Panc1 (cell line): ENCODE data around the gene HABP2. TPM values are rescaled to one million over a fixed set of nuclear protein-coding genes. Genes with fewer than 3 reads are reported as not detected.

Source experiments
- ATAC-seq: fragments of 200-7000 bp; cut with Tn5 transposase; 2 replicates; pipeline ENCODE4 v1.9.1; 2020; ENCODE audit warnings: mild to moderate bottlenecking, moderate library complexity
- BruUV-seq: library from RNA; stranded (reverse); fragments of 400-500 nt; replicated peaks from 2 replicates; lab custom pipeline; 2021; lab: Mats Ljungman, UMichigan
- CTCF ChIA-PET: fragments of 300-600 bp; sonication (Branson Sonifier 250); formaldehyde crosslinking; loops from one replicate; lab custom pipeline; 2022; ENCODE audit warnings: antibody characterized with exemption; lab: Charles Lee
- POLR2A ChIA-PET: fragments of 300-600 bp; sonication (Branson Sonifier 250); formaldehyde crosslinking; loops from one replicate; lab custom pipeline; 2022; ENCODE audit warnings: antibody characterized with exemption; lab: Charles Lee
- DNase-seq: peaks from one replicate; pipeline ENCODE4 v3.0.0-alpha.2; 2010; ENCODE audit warnings: low read depth, low spot score
- H3K27ac ChIP-seq: 2 replicates; pipeline ENCODE4 v1.5.1; 2011; ENCODE audit warnings: mild to moderate bottlenecking, low read length, inconsistent platforms
- H3K27me3 ChIP-seq: fragments of 200-500 bp; sonication (Bioruptor generic); 2 replicates; pipeline ENCODE4 v1.6.0; 2014; ENCODE audit warnings: low read length, inconsistent platforms; ENCODE audit not compliant: control insufficient read depth, insufficient read depth
- H3K36me3 ChIP-seq: fragments of 200-500 bp; sonication (Bioruptor generic); 2 replicates; pipeline ENCODE4 v1.5.1; 2014; ENCODE audit warnings: inconsistent platforms, mild to moderate bottlenecking, low read length, moderate library complexity; ENCODE audit not compliant: control insufficient read depth, insufficient read depth
- H3K4me1 ChIP-seq: 2 replicates; pipeline ENCODE4 v1.5.1; 2011; ENCODE audit warnings: inconsistent platforms, mild to moderate bottlenecking, low read length, moderate library complexity; ENCODE audit not compliant: control insufficient read depth, insufficient read depth
- H3K4me3 ChIP-seq, 2 experiments: 2 replicates each; pipeline ENCODE4 v1.5.1; 2011 to 2012; ENCODE audit warnings: low read depth in 2 of 2, low read length in 2 of 2, mild to moderate bottlenecking in 2 of 2, inconsistent platforms in 1 of 2, moderate library complexity in 1 of 2
- H3K9me3 ChIP-seq: fragments of 200-500 bp; sonication (Bioruptor generic); 2 replicates; pipeline ENCODE4 v1.5.1; 2014; ENCODE audit warnings: low read depth, mild to moderate bottlenecking, inconsistent platforms, low read length, moderate library complexity; ENCODE audit not compliant: control insufficient read depth, insufficient read depth
- CTCF ChIP-seq: fragments of 450-650 bp; IDR thresholded peaks from 2 replicates; pipeline ENCODE4 v1.5.1; 2017; ENCODE audit warnings: mild to moderate bottlenecking
- POLR2AphosphoS5 ChIP-seq: IDR thresholded peaks from 2 replicates; pipeline ENCODE4 v1.6.1; 2012; ENCODE audit warnings: mild to moderate bottlenecking, low read depth, low read length, moderate library complexity
- SIN3A ChIP-seq: IDR thresholded peaks from 2 replicates; pipeline ENCODE4 v1.6.1; 2012; ENCODE audit warnings: low read depth, mild to moderate bottlenecking, low read length, moderate library complexity, borderline replicate concordance; ENCODE audit not compliant: insufficient read depth
- TCF7L2 ChIP-seq: IDR thresholded peaks from 2 replicates; pipeline ENCODE4 v1.6.1; 2011; ENCODE audit warnings: mild to moderate bottlenecking, low read depth, low read length, inconsistent platforms
- in situ Hi-C: cut with HindIII; loops from 2 replicates; pipeline ENCODE4 v1.10.0; 2016; ENCODE audit warnings: low sequenced_read_pairs, low pct_unique_long_range_greater_than_20kb
- intact Hi-C: fragments of 100-400 bp; cut with micrococcal nuclease; formaldehyde crosslinking; loops from one replicate; pipeline ENCODE4 v1.10.0; 2022; ENCODE audit not compliant: unreplicated experiment
- total RNA-seq: library from RNA; stranded (reverse); gene quantifications from one replicate; pipeline ENCODE4 v1.2.1, GENCODE V29; 2021; ENCODE audit not compliant: unreplicated experiment
- TF ChIP-seq, protein P1 (sequence below), 2 experiments: IDR thresholded peaks; 2 replicates each; pipeline ENCODE4 v1.6.1; 2011 to 2012; ENCODE audit warnings: low read depth in 2 of 2, control low read depth in 1 of 2, low read length in 1 of 2, mild to moderate bottlenecking in 1 of 2, moderate library complexity in 1 of 2; ENCODE audit not compliant: insufficient read depth in 1 of 2

The HABP2 gene
- total RNA-seq, 1 experiment from 2014 or later: 0.13 TPM

DNA sequence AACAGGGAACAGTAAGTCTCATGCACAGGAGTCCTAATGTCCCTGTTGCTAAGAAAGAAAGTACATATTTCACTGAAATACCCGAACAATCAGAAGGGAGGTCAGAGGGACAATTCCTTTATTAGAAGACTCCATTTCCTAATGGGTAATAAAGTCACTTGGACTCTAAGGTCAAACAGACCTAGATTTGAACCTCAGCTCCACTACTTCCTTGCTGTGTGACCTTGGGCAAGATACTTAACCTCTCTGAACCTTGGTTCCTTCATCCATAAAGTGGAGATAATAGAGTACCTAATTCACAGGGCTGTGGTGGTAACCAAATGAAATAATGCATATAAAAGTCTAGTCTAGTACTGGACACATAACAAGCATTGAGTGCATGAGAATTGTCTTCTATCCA is 29.2 kb upstream of the HABP2 start:
- intact Hi-C loops: loop anchor here (5.0 kb wide), 1 partner anchor 136 kb away; no protein-coding TSS in a partner anchor

DNA sequence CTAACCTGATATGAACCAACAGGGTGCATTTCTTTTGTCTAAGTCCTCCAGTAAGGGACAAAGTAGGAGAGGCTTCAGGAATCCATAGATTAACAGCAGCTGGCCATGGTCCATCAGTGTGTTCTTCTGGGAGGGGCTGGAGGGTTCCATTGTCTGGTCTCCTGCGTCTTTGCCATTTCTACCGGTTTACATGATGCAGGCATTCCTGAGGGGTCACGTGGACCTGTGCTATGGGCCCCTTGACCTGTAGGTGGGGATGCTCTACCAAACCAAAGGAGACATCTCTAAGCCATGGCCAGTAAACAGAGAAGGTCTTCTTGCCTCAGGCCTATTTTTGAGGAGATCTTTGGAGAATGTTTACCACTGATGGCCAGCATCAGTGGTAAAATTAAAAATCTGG is 28.7 kb upstream of the HABP2 start:
- CTCF ChIA-PET: no interaction called here

More for the DNA sequence above, 29.2 kb upstream of the HABP2 start:
- in situ Hi-C loops: no loop called here
- Histone ChIP-seq H3K27me3 (peaks cover 17% of the 10 kb centered on the region), H3K9me3 (no peaks in the 10 kb centered on the region), H3K27ac (no peak overlapping the region), H3K4me1 (no peaks in the 10 kb centered on the region), H3K36me3 (no peaks in the 10 kb centered on the region), H3K4me3 (no peak overlapping the region)
- ChIA-PET CTCF (no interaction called here), POLR2A (no interaction called here)
- DNase-seq (no peak), ATAC-seq (no peak)
- TF ChIP-seq POLR2AphosphoS5: no peak
- TF ChIP-seq CTCF: no peak
- TF ChIP-seq TCF7L2: no peak
- TF ChIP-seq, protein P1, sequence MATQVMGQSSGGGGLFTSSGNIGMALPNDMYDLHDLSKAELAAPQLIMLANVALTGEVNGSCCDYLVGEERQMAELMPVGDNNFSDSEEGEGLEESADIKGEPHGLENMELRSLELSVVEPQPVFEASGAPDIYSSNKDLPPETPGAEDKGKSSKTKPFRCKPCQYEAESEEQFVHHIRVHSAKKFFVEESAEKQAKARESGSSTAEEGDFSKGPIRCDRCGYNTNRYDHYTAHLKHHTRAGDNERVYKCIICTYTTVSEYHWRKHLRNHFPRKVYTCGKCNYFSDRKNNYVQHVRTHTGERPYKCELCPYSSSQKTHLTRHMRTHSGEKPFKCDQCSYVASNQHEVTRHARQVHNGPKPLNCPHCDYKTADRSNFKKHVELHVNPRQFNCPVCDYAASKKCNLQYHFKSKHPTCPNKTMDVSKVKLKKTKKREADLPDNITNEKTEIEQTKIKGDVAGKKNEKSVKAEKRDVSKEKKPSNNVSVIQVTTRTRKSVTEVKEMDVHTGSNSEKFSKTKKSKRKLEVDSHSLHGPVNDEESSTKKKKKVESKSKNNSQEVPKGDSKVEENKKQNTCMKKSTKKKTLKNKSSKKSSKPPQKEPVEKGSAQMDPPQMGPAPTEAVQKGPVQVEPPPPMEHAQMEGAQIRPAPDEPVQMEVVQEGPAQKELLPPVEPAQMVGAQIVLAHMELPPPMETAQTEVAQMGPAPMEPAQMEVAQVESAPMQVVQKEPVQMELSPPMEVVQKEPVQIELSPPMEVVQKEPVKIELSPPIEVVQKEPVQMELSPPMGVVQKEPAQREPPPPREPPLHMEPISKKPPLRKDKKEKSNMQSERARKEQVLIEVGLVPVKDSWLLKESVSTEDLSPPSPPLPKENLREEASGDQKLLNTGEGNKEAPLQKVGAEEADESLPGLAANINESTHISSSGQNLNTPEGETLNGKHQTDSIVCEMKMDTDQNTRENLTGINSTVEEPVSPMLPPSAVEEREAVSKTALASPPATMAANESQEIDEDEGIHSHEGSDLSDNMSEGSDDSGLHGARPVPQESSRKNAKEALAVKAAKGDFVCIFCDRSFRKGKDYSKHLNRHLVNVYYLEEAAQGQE (IDR thresholded peaks at IDR 0.05; ENCODE audit: insufficient read depth in 1 of 2, low read depth in 2 of 2, low read length in 1 of 2): no peak
- TF ChIP-seq SIN3A: no peak
- no TSS peak for BruUV-seq

More for the DNA sequence above, 28.7 kb upstream of the HABP2 start:
- in situ Hi-C loops (no loop called here), intact Hi-C loops (loop anchor here (5.0 kb wide), 1 partner anchor 137 kb away; no protein-coding TSS in a partner anchor)
- Histone ChIP-seq H3K27me3 (peaks cover 19% of the 10 kb centered on the region), H3K9me3 (no peaks in the 10 kb centered on the region), H3K27ac (no peak overlapping the region), H3K36me3 (no peaks in the 10 kb centered on the region), H3K4me3 (no peak overlapping the region), H3K4me1 (no peaks in the 10 kb centered on the region)
- no TSS peak for BruUV-seq
- TF ChIP-seq CTCF: no peak
- TF ChIP-seq, protein P1 (IDR thresholded peaks at IDR 0.05; ENCODE audit: insufficient read depth in 1 of 2, low read depth in 2 of 2, low read length in 1 of 2): no peak
- TF ChIP-seq SIN3A: no peak
- no peak for TF ChIP-seq TCF7L2
- no peak for TF ChIP-seq POLR2AphosphoS5
- POLR2A ChIA-PET: no interaction called here
- DNase-seq: no peak
- ATAC-seq: no peak
